B cell (primary cell): ENCODE data around the gene ARHGAP19.

Experiments
- CTCF ChIP-seq: fragments of 200-600 bp; IDR thresholded peaks from one replicate; pipeline ENCODE4 v1.8.0; 2022; ENCODE audit warnings: antibody characterized with exemption, mild to moderate bottlenecking
- EZH2 ChIP-seq: IDR thresholded peaks from 2 replicates; pipeline ENCODE4 v1.6.1; 2012; ENCODE audit warnings: borderline replicate concordance, low read depth, mild to moderate bottlenecking, moderate library complexity, low read length; ENCODE audit not compliant: insufficient read depth, poor library complexity, severe bottlenecking

GRCh38 chr10:97199152-97199551, 93.3 kb downstream of the ARHGAP19 start:
- TF ChIP-seq CTCF (no peak), EZH2 (no peak)
